ENCODE results near the gene ZC2HC1C. TPM values are rescaled to one million over a fixed set of nuclear protein-coding genes. Genes with fewer than 3 reads are reported as not detected.

The ZC2HC1C gene
- total and polyA plus RNA-seq, 9 of the 15 experiments (the other 6 are each of a cell fraction or from before 2014, with no cell fraction given): 6.3 to 9.2 (median 7.7) TPM

GRCh38 chr14:75123991-75124390 is 54.5 kb downstream of the ZC2HC1C start (continued):
- TF ChIP-seq, protein P1, sequence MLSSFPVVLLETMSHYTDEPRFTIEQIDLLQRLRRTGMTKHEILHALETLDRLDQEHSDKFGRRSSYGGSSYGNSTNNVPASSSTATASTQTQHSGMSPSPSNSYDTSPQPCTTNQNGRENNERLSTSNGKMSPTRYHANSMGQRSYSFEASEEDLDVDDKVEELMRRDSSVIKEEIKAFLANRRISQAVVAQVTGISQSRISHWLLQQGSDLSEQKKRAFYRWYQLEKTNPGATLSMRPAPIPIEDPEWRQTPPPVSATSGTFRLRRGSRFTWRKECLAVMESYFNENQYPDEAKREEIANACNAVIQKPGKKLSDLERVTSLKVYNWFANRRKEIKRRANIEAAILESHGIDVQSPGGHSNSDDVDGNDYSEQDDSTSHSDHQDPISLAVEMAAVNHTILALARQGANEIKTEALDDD (IDR thresholded peaks at IDR 0.05): peak; percentile 27; the same call in 1 of the 2 replicates
- TF ChIP-seq JUN (IDR thresholded peaks at IDR 0.05; ENCODE audit: borderline replicate concordance, low read depth, low read length) (peak; percentile 46; the same call in 1 of the 2 replicates), JUN (CRISPR knock-in tag; IDR thresholded peaks at IDR 0.05; ENCODE audit: borderline replicate concordance) (no peak), TFE3 (CRISPR knock-in tag; IDR thresholded peaks at IDR 0.05) (no peak), ATF3 (IDR thresholded peaks at IDR 0.05) (peak; percentile 82), ATF3 (CRISPR knock-in tag; conservative IDR thresholded peaks at IDR 0.05) (no peak), DACH1 (IDR thresholded peaks at IDR 0.05; ENCODE audit: partially characterized antibody) (no peak), FOSL1 (tag; conservative IDR thresholded peaks at IDR 0.05) (peak; percentile 82), ZNF24 (IDR thresholded peaks at IDR 0.05) (0 out of 2 replicates have a peak, but pooled peaks have one; percentile 38), CREM (IDR thresholded peaks at IDR 0.05; ENCODE audit: low read depth) (peak; percentile 24; the same call in 1 of the 2 replicates), EP300 (IDR thresholded peaks at IDR 0.05; ENCODE audit: low read length) (no peak), SMARCA4 (IDR thresholded peaks at IDR 0.05) (peak; percentile 51), IFI16 (CRISPR knock-in tag; IDR thresholded peaks at IDR 0.05) (no peak)

Data from K562 (cell line).